NOMO-1 treated with DMSO at 0.1 percent for 48 hours (cell line): ENCODE results near the gene EPHX1.
"Not testable (repeated sequence)": the region's sequence is repeated elsewhere in the genome, so short reads cannot be mapped to it uniquely, and the experiment has no call there.

Experiments
- DNase-seq: peaks from one replicate; lab custom pipeline; 2025; ENCODE audit not compliant: unreplicated experiment; lab: John Stamatoyannopoulos, UW

The EPHX1 gene

GRCh38 chr1:225777058-225777582 lies 32.8 kb upstream of the EPHX1 start:
- no peak for DNase-seq

- peak; percentile 98 for DNase-seq
Observed at GRCh38 chr1:225777583-225778336, 32.2 kb upstream of the EPHX1 start, which contains the start of gene SRP9. Gene SRP9 (plus strand): TSS chr1:225777826. CDS start chr1:225777941, 115 bp downstream.

- no peak for DNase-seq
Observed at GRCh38 chr1:225778337-225778669, 31.6 kb upstream of the EPHX1 start.

- not testable (repeated sequence) for DNase-seq
Observed at GRCh38 chr1:225779165-225779564, 30.8 kb upstream of the EPHX1 start.

- no peak for DNase-seq
Observed at GRCh38 chr1:225780134-225780533, 29.8 kb upstream of the EPHX1 start.

- DNase-seq, result peak; percentile 42
Observed at GRCh38 chr1:225780630-225781029, 29.3 kb upstream of the EPHX1 start.

GRCh38 chr1:225789142-225789541 lies 20.8 kb upstream of the EPHX1 start:
- not testable (repeated sequence) for DNase-seq

GRCh38 chr1:225794954-225795353 lies 15.0 kb upstream of the EPHX1 start:
- no peak for DNase-seq

- not testable (repeated sequence) for DNase-seq
Observed at GRCh38 chr1:225796097-225796496, 13.8 kb upstream of the EPHX1 start.

- not testable (repeated sequence) for DNase-seq
Observed at GRCh38 chr1:225801146-225801545, 8.8 kb upstream of the EPHX1 start.

GRCh38 chr1:225806249-225806648 lies 3.7 kb upstream of the EPHX1 start:
- DNase-seq, result no peak

- not testable (repeated sequence) for DNase-seq
Observed at GRCh38 chr1:225806736-225807135, 3.2 kb upstream of the EPHX1 start.

GRCh38 chr1:225808136-225808535 lies 1.8 kb upstream of the EPHX1 start:
- DNase-seq, result no peak

- not testable (repeated sequence) for DNase-seq
Observed at GRCh38 chr1:225810579-225811538, 935 bp downstream of the EPHX1 start.

- DNase-seq, result no peak
Observed at GRCh38 chr1:225811622-225812487, 1.9 kb downstream of the EPHX1 start.

GRCh38 chr1:225812488-225813213 lies 2.7 kb downstream of the EPHX1 start:
- DNase-seq, result no peak

GRCh38 chr1:225813214-225813964 lies 3.5 kb downstream of the EPHX1 start:
- peak; percentile 79 for DNase-seq

GRCh38 chr1:225814381-225814780 lies 4.5 kb downstream of the EPHX1 start:
- DNase-seq, result no peak

GRCh38 chr1:225815090-225815489 lies 5.2 kb downstream of the EPHX1 start:
- DNase-seq, result not testable (repeated sequence)
